SU-DHL-6 (cell line): ENCODE results near the gene GPR160.

ENCODE experiments used
- H2AFZ ChIP-seq: fragments of 200-600 bp; sonication (generic); 2 replicates; pipeline ENCODE4 v1.6.1; 2014; ENCODE audit warnings: low read depth, mild to moderate bottlenecking, moderate library complexity, mixed read lengths, antibody characterized with exemption, low read length; ENCODE audit not compliant: severe bottlenecking
- H3F3A ChIP-seq: fragments of 200-600 bp; shearing (Covaris generic); 2 replicates; pipeline ENCODE4 v1.6.0; 2016; ENCODE audit warnings: antibody characterized with exemption, mild to moderate bottlenecking; ENCODE audit not compliant: insufficient read depth
- H3K27ac ChIP-seq: fragments of 200-600 bp; sonication (generic); 2 replicates; pipeline ENCODE4 v1.5.1; 2016; ENCODE audit warnings: low read depth, mild to moderate bottlenecking, low read length, moderate library complexity, mixed read lengths
- H3K27me3 ChIP-seq: fragments of 200-600 bp; sonication (generic), shearing (Covaris generic); 2 replicates; pipeline ENCODE4 v1.6.0; 2014; ENCODE audit warnings: mild to moderate bottlenecking, low read length
- H3K36me3 ChIP-seq: fragments of 200-600 bp; sonication (generic); 2 replicates; pipeline ENCODE4 v1.6.1; 2014; ENCODE audit warnings: mild to moderate bottlenecking, low read length, mixed read lengths
- H3K4me2 ChIP-seq: fragments of 300-600, 200-600 bp; shearing (Covaris generic), sonication (generic); 2 replicates; pipeline ENCODE4 v1.6.0; 2014; ENCODE audit warnings: low read length, low read depth, mild to moderate bottlenecking; ENCODE audit not compliant: poor library complexity, severe bottlenecking
- H3K4me3 ChIP-seq: fragments of 200-600 bp; sonication (generic); 2 replicates; pipeline ENCODE4 v1.5.1; 2014; ENCODE audit warnings: antibody characterized with exemption, low read length, mild to moderate bottlenecking, mixed read lengths; ENCODE audit not compliant: insufficient read depth, poor library complexity, severe bottlenecking
- H3K79me2 ChIP-seq: fragments of 200-600 bp; sonication (generic); 2 replicates; pipeline ENCODE4 v1.6.1; 2014; ENCODE audit warnings: mild to moderate bottlenecking, low read length, moderate library complexity; ENCODE audit not compliant: insufficient read depth
- H3K9ac ChIP-seq: fragments of 200-600 bp; sonication (generic); 2 replicates; pipeline ENCODE4 v1.7.0; 2014; ENCODE audit warnings: mild to moderate bottlenecking, low read length
- H3K9me2 ChIP-seq: fragments of 200-600 bp; sonication (generic); replicated peaks from 2 replicates; pipeline ENCODE4 v1.6.1; 2014; ENCODE audit warnings: low read length; ENCODE audit not compliant: insufficient read depth
- H3K9me3 ChIP-seq: fragments of 200-600 bp; sonication (generic); 2 replicates; pipeline ENCODE4 v1.6.1; 2014; ENCODE audit warnings: low read length, mixed read lengths; ENCODE audit not compliant: insufficient read depth
- H4K20me1 ChIP-seq: fragments of 200-600 bp; sonication (generic); 2 replicates; pipeline ENCODE4 v1.6.1; 2014; ENCODE audit warnings: low read depth, mild to moderate bottlenecking, antibody characterized with exemption, low read length, moderate library complexity, mixed read lengths
- CTCF ChIP-seq: fragments of 200-600 bp; sonication (generic); IDR thresholded peaks from one replicate; pipeline ENCODE4 v1.5.1; 2017; ENCODE audit warnings: antibody characterized with exemption, mild to moderate bottlenecking, low read length, moderate library complexity; ENCODE audit not compliant: insufficient read depth, poor library complexity, severe bottlenecking
- EZH2phosphoT487 ChIP-seq: fragments of 200-600 bp; sonication (generic), shearing (Covaris generic); conservative IDR thresholded peaks from 2 replicates; pipeline ENCODE4 v1.6.1; 2018; ENCODE audit warnings: mild to moderate bottlenecking, antibody characterized with exemption, low read length, moderate library complexity, mixed read lengths

Gene GPR160

GRCh38 chr3:170083343-170083742 is 45.5 kb downstream of the GPR160 start:
- no peak overlapping the region for H3K4me2 ChIP-seq
- no peak overlapping the region for H3K9ac ChIP-seq
- no peaks in the 10 kb centered on the region for H4K20me1 ChIP-seq
- peaks cover 16% of the 10 kb centered on the region; the same call in 1 of the 2 replicates for H3F3A ChIP-seq
- no peaks in the 10 kb centered on the region for H3K27me3 ChIP-seq
- no peak overlapping the region for H3K27ac ChIP-seq
- H3K9me2 ChIP-seq: no peaks in the 10 kb centered on the region
- H3K79me2 ChIP-seq: no peaks in the 10 kb centered on the region
- H3K9me3 ChIP-seq: no peaks in the 10 kb centered on the region
- no peak overlapping the region for H2AFZ ChIP-seq
- peaks cover 33% of the 10 kb centered on the region; the same call in 1 of the 2 replicates for H3K36me3 ChIP-seq
- H3K4me3 ChIP-seq: no peak overlapping the region
- TF ChIP-seq EZH2phosphoT487 (no peak), CTCF (no peak)

GRCh38 chr3:170085396-170085795 is 47.6 kb downstream of the GPR160 start:
- Histone ChIP-seq H3K79me2 (no peaks in the 10 kb centered on the region), H3K9me3 (no peaks in the 10 kb centered on the region), H3K9ac (no peak overlapping the region), H3K27me3 (no peaks in the 10 kb centered on the region), H4K20me1 (no peaks in the 10 kb centered on the region), H3K4me2 (no peak overlapping the region), H3K27ac (no peak overlapping the region), H3K9me2 (no peaks in the 10 kb centered on the region), H3K36me3 (peaks cover 37% of the 10 kb centered on the region; the same call in 1 of the 2 replicates), H3K4me3 (no peak overlapping the region), H3F3A (0 out of 2 replicates have a peak, but pooled peaks cover 7% of the 10 kb centered on the region), H2AFZ (no peak overlapping the region)
- no peak for TF ChIP-seq CTCF
- TF ChIP-seq EZH2phosphoT487: no peak

- H3K36me3 ChIP-seq: peaks cover 40% of the 10 kb centered on the region
- TF ChIP-seq EZH2phosphoT487 (no peak), CTCF (no peak)
Measured at GRCh38 chr3:170089862-170090600, 52.2 kb downstream of the GPR160 start.

More at GRCh38 chr3:170089862-170090600, 52.2 kb downstream of the GPR160 start:
- H3K27ac ChIP-seq: no peak overlapping the region
- no peaks in the 10 kb centered on the region for H3K79me2 ChIP-seq
- no peak overlapping the region for H3K4me2 ChIP-seq
- H2AFZ ChIP-seq: no peak overlapping the region
- 0 out of 2 replicates have a peak, but pooled peaks cover 2% of the 10 kb centered on the region for H3F3A ChIP-seq
- no peaks in the 10 kb centered on the region for H3K9me3 ChIP-seq
- no peaks in the 10 kb centered on the region for H3K27me3 ChIP-seq
- no peaks in the 10 kb centered on the region for H3K9me2 ChIP-seq
- H3K9ac ChIP-seq: no peak overlapping the region
- H3K4me3 ChIP-seq: no peak overlapping the region
- H4K20me1 ChIP-seq: no peaks in the 10 kb centered on the region
